GM18868 (cell line): Measurements from ENCODE around the gene COIL.
"Not testable (repeated sequence)": the region's sequence is repeated elsewhere in the genome, so short reads cannot be mapped to it uniquely, and the experiment has no call there.

Source experiments
- ATAC-seq: cut with Tn5 transposase; IDR thresholded peaks from one replicate; pipeline ENCODE4 v1.9.1; 2021; ENCODE audit warnings: mild to moderate bottlenecking, moderate library complexity; ENCODE audit not compliant: unreplicated experiment

Gene COIL

GRCh38 chr17:56978441-56979090 is 17.7 kb upstream of the COIL start:
- peak; percentile 35 for ATAC-seq

DNA sequence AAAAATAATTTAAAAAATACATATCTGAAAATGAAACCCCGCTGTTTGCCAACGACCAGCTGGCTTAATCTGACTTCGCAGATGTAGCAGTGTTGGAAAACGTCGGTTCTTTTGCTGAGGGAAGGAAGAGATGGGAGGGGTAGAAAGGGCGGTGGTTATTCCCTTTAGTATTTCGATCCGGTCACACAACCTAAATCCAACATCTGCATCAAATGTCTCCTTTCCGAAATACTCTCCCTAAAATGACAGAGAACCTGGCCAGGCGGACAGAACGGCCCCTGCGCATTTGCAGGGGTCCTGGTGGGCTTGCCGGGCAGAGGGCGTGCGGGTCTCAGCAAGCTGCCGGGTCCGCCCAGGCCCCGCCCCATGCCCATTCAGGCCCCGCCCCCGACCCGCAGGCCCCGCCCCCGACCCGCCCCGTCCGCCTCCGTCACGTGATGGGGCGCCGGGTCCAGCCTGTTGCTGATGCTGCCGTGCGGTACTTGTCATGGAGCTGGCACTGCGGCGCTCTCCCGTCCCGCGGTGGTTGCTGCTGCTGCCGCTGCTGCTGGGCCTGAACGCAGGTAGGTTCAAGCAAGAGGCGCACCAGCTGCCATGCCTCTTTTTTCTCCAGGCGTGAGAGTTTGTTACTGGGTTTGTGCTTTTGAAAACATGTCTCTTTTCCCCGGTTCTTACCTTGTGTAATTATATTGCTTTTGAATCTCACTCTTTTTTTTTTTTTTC is 17.0 kb upstream of the COIL start, which contains the start of gene SCPEP1:
TSS of gene SCPEP1 (plus strand) at position 459 of the 723 bp plus-strand sequence. CDS start at position 488, 29 bp downstream.
- peak; percentile 69 for ATAC-seq

- ATAC-seq: no peak
Observed at GRCh38 chr17:56976941-56977608, 16.2 kb upstream of the COIL start.

- no peak for ATAC-seq
Observed at GRCh38 chr17:56975656-56976055, 14.8 kb upstream of the COIL start.

DNA sequence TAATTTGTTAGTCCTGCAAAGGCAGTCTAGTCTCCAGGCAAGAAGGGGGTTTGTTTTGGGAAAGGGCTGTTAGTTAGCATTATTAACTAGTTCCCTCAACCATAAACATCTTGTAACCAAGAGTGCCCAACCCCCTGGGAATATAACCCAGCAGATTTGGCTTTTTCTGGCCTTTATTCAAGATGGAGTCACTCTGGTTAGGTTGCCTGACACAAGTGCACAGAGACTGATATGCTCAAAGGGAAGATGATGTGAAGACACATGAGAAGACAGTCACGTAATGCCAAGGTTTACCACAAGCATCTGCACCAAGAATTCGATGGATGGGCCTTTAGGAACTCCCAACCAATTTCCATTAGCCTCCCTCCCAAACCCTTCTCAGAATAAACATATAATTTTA is 13.2 kb upstream of the COIL start:
- no peak for ATAC-seq

GRCh38 chr17:56973520-56973919 is 12.7 kb upstream of the COIL start:
- no peak for ATAC-seq

DNA sequence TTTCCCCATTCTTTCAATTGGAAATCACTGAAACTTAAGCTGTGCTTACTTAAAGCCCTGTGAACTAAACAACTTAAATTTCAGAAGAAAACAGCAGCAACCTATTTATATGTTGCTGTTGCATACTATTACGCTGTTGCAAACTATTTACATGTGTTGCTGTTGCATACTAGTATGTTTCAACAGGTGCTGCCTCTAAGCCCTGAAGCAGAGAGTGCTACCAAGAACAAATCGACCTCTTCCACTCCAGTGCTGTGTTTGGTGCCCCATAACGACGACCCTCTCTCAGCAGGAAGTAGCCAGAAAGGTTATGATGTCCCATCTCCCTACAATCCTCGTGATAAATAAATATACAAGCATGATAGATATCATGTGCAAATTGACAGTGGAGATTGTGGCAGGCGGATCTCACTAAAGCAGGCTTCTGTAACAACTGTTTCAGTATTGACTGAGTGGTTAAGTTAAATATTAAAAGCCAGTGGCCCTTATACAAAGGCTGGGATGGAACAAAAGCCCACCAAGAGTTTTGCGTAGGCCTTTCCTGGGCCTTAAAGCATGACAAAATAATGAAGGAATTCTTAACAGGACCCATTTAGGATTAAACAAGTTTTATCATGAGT is 11.4 kb upstream of the COIL start:
- no peak for ATAC-seq

- ATAC-seq: no peak
Observed at GRCh38 chr17:56970974-56971373, 10.1 kb upstream of the COIL start.

GRCh38 chr17:56966338-56966737 is 5.5 kb upstream of the COIL start:
- no peak for ATAC-seq

DNA sequence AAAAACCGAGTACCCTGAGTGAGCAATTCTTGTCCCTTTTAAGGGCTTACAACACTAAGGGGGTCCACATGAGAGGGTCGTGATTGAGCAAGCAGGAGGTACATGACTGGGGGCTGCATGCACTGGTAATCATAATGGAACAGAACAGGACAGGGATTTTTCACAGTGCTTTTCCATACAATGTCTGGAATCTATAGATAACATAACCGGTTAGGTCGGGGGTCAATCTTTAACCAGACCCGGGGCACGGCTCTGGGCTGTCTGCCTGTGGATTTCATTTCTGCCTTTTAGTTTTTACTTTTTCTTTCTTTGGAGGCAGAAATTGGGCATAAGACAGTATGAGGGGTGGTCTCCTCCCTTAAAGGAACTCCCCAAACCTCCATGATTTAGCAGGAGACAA is 4.8 kb upstream of the COIL start:
- ATAC-seq: not testable (repeated sequence)

GRCh38 chr17:56965241-56965640 is 4.4 kb upstream of the COIL start:
- not testable (repeated sequence) for ATAC-seq

- no peak for ATAC-seq
Observed at GRCh38 chr17:56956992-56957391, 3.9 kb downstream of the COIL start.

DNA sequence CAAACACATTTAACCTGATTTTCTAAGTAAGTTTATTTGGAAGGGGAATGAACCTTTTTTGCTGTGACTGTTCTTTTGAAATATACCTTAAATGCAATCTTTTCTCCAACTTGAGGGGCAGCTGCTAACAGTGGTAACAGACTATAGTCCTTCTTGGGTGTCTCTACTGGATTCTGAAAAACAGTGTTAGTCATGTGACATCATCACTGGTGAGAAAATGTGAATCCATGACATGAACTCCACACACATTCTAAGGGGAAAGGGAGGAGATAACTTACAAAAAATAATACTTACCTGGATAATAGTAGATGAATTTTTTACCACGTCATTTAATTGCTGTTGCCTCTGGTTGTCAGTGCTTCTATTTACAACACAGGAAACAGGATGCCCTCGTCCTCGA is 11.3 kb downstream of the COIL start:
- no peak for ATAC-seq

DNA sequence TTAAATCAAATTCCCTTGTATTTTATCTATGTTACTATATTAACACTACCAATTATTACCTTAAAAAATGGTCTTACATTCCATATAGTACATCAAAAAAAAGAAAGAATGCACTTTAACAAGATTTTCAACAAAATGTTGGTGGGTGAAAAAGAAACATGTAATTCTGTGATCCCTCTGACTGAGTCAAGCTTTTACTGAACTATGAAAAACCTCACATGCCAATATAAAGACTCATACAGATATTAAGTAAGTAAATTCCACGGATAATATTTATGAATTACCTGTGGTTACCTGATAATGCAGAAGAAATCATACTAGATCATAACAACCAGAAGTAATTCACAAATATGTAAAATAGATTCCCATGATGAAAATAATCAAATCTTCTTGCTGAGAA is 12.4 kb downstream of the COIL start:
- ATAC-seq: no peak

- ATAC-seq: no peak
Observed at GRCh38 chr17:56947741-56948140, 13.1 kb downstream of the COIL start.

- ATAC-seq: no peak
Observed at GRCh38 chr17:56945938-56946505, 14.8 kb downstream of the COIL start.

- ATAC-seq: no peak
Observed at GRCh38 chr17:56943505-56944125, 17.2 kb downstream of the COIL start.

DNA sequence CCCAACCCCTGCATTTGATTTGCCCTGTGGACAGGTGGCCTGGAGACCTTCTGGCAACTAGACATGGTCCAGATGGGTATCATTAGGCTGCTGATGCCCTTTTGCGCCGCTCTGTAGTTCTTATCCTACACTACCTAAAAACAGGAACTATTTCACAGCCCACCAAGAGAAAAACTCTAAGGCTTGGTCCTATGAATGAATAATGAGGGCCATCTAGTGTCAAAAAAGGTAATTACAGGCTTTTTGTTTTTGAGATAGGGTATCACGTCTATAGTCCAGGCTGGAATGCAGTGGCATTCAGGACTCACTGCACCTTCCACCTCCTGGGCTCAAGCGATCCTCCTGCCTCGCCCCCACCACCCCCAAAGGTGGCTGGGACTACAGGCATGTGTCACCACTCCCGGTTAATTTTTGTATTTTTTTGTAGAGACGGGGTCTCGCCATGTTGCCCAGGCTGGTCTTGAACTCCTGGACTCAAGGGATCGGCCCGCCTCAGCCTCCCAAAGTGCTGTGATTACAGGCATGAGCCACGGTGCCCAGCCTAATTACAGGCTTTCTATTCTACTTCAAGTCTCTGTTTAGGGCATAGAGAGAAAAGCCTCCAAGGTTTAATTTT is 20.9 kb downstream of the COIL start:
- peak; percentile 76 for ATAC-seq

- not testable (repeated sequence) for ATAC-seq
Observed at GRCh38 chr17:56938206-56938605, 22.6 kb downstream of the COIL start.

- no peak for ATAC-seq
Observed at GRCh38 chr17:56937687-56938086, 23.2 kb downstream of the COIL start.
